T47D (cell line): Measurements from ENCODE around the gene SLC10A7.
"Not testable (repeated sequence)": the region's sequence is repeated elsewhere in the genome, so short reads cannot be mapped to it uniquely, and the experiment has no call there.

ENCODE experiments used
- DNase-seq, 2 experiments: peaks; one replicate each; pipeline versions ENCODE4 v3.0.0 to v3.0.0-alpha.2; 2011 to 2012; ENCODE audit warnings: low read depth in 1 of 2, low spot score in 1 of 2
- JUND ChIP-seq: IDR thresholded peaks from 2 replicates; pipeline ENCODE4 v1.6.1; 2012; ENCODE audit warnings: low read depth
- in situ Hi-C: cut with HindIII; loops from 2 replicates; pipeline ENCODE4 v1.10.0; 2016; ENCODE audit warnings: low sequenced_read_pairs, low pct_unique_long_range_greater_than_20kb

The SLC10A7 gene

DNA sequence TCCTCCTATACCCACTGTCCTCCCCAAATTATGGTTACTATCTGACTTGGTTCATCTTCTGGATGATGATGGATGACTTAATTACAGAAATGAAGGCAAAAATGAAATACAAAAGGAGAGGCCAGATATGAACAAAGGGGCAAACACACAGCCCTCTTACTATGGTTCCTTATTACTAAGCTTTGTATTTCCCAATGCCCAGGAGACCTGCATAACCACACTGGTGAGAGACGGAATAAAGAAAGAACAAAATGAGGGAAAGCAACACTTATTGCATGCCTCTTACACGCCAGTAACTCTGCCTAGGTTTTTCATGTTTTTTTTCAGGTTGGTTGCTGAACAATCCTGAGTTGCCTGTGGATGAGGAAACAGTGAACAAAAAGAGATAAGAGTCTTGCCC is 120.5 kb downstream of the SLC10A7 start:
- in situ Hi-C loops: no loop called here
- no peak for DNase-seq
- TF ChIP-seq JUND: no peak

DNA sequence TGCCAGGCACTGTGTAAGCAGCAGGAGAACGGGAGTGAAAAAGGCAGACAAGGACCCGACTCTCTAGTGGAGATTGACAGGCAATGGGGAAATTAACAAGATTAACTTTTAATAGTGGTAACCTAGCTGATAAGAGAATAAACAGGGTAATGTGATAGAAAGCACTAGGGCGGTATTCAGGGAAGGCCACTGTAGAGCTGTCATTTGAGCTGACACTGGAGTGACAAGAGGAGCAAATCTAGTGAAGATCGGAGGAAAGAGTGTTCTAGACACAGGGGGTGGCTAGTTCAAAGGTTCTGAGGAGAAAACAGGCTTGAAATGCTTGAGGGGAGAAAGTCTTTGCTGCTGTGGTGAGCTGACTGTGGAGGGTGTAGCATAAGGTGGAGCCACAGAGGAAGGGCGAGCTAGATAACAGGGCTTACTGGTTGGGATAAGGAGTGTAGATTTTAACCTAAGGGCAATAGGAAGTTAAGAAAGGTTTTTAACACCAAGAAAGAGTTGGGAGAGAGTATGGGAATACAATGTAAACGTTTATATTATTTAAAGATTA is 122.8 kb downstream of the SLC10A7 start:
- TF ChIP-seq JUND: no peak
- in situ Hi-C loops: no loop called here
- DNase-seq: no peak

DNA sequence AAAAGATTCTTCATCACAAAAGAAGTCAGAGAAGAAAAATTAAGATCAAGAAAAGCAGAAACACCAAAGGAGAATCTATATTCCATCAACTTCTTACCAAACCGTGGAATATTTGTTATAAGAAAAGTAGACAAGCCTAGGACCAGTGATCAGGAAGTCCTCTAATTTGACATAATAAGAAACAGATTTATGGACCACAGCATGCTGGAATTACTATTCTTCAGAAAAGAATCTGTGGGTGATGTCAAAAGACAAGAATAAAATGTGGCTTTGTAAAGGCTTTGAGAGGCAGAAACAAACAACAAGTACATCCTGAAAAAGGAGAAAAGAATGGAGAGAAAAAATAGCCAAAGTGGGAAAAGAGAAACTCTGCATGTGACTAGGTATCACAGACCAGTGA is 123.3 kb downstream of the SLC10A7 start:
- DNase-seq: no peak
- TF ChIP-seq JUND: no peak
- in situ Hi-C loops: no loop called here

DNA sequence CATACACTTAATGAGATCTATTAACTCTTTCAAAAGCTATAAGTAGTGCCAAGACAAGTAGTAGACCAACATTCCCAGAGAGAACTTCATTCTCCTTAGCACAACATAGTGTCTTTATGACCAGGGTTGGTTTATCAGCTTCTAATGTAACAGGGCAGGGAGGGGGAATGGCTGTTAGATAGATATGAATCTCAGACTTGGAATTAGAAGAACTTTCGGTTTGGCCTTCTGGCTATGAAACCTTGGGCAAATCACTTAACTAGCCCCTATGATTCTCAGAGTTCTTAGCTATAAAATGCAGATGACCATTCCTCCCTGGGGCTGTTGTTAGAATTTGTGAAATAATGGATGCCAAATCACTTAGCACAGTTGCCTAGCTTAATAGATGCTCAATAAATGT is 132.2 kb downstream of the SLC10A7 start:
- no peak for TF ChIP-seq JUND
- in situ Hi-C loops: no loop called here

DNA sequence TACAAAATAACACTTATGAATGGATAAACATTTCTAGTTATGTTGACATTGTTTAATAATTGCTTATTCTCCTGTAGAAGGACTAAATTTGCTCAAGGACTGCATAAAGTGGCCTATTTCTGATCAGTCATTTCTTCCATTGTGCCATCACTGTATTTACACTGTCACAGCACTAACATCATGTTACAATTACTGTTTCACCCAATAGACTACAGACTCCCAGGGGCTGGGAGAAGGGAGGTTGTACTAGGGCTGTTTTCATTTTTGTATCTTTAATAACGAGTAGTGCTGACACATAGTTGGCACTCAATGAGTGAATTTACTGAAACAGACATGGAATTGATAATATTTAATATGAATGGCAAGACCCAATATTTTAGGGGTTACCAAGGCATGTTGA is 139.5 kb downstream of the SLC10A7 start:
- in situ Hi-C loops: no loop called here
- no peak for TF ChIP-seq JUND
- DNase-seq: no peak

More for the DNA sequence above, 132.2 kb downstream of the SLC10A7 start:
- DNase-seq: no peak

DNA sequence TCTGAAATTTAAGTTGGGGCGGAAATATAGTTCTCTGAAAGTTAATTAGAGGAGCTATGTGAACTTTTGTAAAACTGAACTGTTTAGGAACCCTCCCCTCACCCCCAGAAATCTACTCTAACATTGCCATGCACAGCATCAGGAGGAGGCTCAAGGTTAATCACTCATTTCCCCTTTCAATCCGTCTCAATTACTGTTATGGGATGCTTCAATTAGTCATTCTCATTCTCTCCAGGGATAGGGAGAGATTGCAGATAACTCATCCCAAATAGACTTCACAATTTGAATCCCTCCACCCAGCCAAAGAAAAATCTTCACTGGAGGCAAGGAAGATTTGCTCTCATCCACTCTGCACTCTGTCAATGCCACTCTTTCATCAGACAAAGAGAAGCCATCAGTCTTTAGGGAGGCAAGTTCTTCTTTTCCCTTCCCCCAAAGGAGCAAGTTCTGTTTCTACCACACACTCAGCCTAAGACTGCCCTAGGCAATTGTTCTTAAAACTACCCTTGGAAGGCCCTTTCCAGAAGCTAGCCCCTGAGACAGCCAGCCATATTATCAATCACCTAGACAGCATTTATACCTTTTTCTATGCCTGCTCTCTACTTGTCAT is 140.4 kb downstream of the SLC10A7 start:
- DNase-seq: no peak
- TF ChIP-seq JUND: no peak
- in situ Hi-C loops: no loop called here

DNA sequence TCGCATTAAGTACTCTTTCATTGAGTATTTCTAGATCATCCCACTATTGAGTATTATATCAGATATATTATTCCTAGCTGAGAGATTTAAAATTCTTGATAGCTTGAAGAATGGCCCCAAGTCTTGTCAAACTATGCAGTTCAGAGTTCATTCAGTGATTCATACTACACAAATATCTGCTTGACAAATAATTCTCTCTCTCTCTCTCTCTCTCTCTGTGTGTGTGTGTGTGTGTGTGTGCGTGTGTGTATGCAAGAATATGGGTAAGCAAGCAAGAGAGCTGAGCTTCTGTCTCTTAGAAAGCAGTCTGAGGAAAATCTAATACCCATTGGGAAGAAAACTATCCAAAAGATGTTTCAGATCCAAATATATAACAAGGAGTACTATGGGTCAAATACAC is 142.0 kb downstream of the SLC10A7 start:
- no peak for TF ChIP-seq JUND
- in situ Hi-C loops: no loop called here
- no peak for DNase-seq

DNA sequence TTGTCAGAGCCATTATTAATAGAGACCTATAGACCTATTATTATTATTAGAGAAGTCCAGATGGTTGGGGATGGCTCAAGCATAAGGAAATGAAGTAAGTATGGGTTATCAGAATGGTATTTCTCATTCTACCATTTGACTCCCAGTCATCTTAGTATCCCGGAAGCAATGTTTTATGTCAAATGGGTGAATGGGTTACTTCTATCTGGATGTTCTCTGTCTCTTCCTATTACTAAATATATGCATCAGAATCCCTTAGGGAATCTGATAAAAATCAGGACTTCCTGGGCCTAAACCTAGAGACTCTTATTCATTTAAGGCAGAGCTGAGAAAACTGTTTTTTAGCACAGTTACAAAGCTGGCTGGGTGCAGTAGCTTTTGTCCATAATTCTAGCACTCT is 149.9 kb downstream of the SLC10A7 start:
- TF ChIP-seq JUND: no peak
- DNase-seq: no peak
- in situ Hi-C loops: no loop called here

DNA sequence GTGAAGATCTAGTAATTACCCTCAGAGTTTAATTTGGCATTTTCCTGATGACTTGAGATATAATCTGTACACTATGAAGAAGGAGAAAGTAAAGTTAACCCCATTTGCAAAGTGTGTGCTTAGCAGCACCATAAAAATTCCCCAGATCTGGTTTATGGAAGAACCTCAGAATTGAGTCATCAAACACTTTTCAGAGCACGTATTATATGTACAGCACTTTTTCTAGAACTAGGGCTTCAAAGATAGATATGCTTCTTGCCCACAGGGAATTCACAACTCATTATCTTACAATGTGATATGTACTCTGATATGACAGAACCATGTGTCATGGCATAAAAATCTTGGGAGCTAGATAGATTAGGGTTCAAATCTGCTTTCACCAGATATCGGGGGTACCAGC is 150.9 kb downstream of the SLC10A7 start:
- in situ Hi-C loops: no loop called here
- TF ChIP-seq JUND: no peak
- DNase-seq: no peak

DNA sequence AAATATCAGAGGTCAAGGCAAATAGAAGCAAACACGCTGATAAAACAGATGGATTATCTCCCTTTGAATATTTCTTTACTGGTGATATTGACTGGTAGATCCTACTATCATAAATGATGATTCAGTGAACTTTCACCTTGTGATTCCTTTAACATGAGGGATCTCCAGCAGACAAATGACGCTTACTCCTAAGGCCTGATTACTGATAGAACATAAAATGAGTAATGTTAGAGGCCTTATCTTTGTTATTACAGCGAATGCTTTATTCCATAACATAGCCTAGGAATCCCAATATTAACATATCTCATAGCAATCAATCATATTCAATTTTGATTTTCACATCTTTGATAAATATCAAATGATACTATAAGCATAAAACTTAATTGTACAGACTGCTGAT is 152.3 kb downstream of the SLC10A7 start:
- in situ Hi-C loops: no loop called here

DNA sequence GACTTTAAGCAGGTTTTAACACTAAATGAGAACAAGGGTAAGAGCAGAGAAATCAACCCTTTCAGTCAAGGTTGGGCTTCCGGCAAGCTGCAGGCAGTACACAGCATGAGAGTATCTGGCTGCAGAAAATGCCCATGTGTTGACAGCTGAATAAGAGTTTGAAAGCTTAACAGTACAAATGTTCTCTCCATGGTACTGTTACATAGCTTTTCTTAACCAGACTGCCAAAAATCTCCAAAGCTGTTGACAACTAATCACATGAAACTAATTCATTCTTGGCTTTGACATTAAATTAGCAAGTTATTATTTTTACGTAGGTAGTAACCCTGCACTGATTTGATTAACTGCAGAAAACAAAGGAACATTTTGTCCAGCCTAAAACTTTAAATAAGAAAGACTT is 153.5 kb downstream of the SLC10A7 start:
- in situ Hi-C loops: no loop called here
- DNase-seq: no peak
- no peak for TF ChIP-seq JUND

More for the DNA sequence above, 152.3 kb downstream of the SLC10A7 start:
- no peak for TF ChIP-seq JUND
- no peak for DNase-seq

DNA sequence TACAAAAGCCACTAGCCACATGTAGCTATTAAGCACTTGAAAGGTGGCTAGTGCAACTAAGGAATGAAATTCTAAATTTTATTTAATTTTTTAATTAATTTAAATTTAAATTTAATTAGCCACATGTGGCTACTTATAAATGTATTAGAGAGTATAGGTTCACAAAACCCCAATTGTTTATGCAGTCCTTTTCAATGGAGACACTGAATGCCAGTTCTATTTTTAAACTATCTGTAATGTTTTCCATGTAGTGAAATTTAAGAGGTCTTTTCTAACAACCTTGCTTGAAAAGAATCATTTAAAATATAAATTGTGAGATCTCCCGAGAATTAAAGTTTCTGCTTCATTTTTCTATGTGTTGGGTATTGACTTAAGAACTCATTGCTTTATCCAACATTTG is 154.4 kb downstream of the SLC10A7 start:
- in situ Hi-C loops: no loop called here
- TF ChIP-seq JUND: no peak

DNA sequence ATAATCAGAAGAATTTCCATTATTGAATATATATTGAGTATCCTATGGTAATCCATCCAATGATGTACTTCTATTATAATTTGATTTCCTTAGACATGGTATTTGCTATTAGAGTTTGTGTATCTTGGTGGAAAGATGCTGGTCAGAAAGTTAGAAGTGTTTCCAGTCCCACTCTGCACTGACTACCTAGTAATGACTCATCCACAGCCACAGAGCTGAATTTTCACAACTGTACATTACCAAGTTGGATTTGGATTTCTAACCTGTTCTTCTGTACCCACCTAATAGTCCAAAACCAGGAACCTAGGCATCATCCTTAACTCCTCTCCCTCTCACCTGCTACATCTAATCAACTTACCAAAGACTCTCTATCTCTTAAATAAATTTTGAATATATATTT is 162.0 kb downstream of the SLC10A7 start:
- DNase-seq: no peak
- TF ChIP-seq JUND: no peak
- in situ Hi-C loops: no loop called here

More for the DNA sequence above, 154.4 kb downstream of the SLC10A7 start:
- DNase-seq: no peak

DNA sequence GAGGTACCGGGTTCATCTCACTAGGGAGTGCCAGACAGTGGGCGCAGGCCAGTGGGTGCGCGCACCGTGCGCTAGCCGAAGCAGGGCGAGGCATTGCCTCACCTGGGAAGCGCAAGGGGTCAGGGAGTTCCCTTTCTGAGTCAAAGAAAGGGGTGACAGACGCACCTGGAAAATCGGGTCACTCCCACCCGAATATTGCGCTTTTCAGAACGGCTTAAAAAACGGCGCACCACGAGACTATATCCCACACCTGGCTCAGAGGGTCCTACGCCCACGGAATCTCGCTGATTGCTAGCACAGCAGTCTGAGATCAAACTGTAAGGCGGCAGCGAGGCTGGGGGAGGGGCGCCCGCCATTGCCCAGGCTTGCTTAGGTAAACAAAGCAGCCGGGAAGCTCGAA is 171.6 kb downstream of the SLC10A7 start:
- DNase-seq, in situ Hi-C loops: not testable (repeated sequence)

DNA sequence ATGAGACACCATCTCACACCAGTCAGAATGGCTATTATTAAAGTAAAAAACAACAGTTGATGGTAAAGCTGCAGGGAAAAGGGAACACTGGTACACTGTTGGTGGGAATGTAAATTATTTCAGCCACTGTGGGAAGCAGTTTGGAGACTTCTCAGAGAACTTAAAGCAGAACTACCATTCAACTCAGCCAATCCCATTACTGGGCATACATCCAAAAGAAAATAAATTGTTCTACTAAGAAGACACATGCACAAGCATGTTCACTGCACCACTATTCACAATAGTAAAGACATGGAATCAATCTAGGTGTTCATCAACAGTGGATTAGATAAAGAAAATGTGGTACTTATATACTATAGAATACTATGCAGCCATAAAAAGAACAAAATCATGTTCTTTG is 172.4 kb downstream of the SLC10A7 start:
- no peak for TF ChIP-seq JUND

More for the DNA sequence above, 172.4 kb downstream of the SLC10A7 start:
- DNase-seq: no peak
- in situ Hi-C loops: no loop called here
